NCI-H2029 (cell line): ENCODE data around the gene ZC3H6.
"Not testable (repeated sequence)": the region's sequence is repeated elsewhere in the genome, so short reads cannot be mapped to it uniquely, and the experiment has no call there.

ENCODE experiments used
- DNase-seq: peaks from one replicate; lab custom pipeline; 2025; lab: John Stamatoyannopoulos, UW

Gene ZC3H6

DNA sequence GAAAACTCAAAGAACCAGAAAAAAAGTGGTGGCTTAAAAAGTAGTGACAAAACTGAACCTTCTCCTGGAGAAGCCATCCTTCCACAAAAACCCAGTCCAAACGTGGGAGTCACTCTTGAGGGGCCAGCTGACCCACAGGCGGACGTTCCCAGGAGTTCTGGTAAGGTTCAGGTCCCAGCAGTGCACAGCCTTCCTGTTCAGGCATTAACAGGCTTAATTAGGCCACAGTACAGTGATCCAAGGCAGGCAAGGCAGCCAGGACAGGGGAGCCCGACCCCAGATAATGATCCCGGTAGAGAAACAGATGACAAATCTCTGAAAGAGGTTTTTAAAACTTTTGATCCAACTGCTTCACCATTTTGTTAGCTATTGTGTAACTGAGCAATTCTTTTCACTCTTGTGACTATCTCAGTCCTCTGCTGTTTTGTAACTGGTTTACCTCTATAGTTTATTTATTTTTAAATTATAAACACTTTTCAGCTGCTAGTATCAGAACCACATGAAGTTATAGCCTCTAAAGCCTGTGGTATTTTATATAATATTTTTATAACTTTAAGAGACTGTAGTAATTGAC, 56.8 kb downstream of the ZC3H6 start:
- DNase-seq: no peak

DNA sequence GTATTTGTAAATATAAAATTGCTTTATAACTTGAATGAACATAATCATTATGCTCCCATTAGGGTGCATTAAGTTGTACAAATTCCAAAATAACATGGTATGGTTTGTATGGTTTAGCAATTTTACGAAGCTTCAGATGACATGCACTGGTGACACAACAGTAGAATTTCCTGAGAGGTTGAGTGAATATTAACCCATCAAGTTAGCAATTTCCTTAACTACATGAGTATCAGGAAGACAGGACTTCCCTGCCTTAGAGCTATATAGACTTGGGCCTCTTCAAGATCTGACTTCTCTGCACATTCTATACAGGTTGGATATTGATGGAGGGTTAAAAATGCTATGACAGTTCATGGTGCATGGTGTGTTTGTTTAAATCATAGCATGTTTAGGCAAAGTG, 60.2 kb downstream of the ZC3H6 start:
- no peak for DNase-seq

- no peak for DNase-seq
Observed at GRCh38 chr2:112339986-112340385, 64.6 kb downstream of the ZC3H6 start.

DNA sequence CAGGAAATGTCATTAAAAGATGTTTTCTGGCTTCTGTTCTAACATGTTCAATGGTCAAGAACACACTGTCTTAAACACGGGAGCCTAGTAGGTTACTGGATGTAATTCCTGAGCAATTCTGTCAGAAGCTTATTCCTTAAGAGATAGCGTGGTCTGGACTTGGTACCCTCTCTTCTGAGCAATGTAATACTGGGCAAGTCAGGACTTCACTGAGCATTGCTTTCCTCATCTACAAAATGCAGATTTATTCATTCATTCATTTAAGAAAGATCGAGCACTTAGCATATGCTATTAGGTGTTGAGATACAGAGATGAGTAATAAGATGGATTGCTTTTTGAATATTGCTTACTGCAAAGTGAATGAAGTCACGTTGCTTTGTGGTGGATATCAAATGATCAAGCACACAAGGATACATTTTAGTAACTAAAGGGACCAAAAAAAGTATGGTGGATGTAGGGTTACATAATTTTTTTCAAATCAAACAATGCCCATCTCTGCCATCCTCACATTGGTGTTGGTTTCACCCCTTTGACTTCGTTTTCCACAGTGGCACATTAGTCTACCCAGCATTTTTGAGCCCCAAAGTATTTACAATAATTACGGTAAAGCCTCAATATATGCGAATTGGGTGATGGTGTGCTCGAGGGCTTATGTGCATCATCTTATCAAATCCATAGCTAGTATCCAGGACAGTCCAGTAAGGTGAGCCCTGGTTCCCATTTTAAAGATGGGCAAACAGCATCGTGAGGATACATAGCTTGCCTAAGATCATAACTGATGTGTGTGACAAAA, 65.3 kb downstream of the ZC3H6 start:
- no peak for DNase-seq

GRCh38 chr2:112342067-112342550, 66.7 kb downstream of the ZC3H6 start:
- DNase-seq: no peak

DNA sequence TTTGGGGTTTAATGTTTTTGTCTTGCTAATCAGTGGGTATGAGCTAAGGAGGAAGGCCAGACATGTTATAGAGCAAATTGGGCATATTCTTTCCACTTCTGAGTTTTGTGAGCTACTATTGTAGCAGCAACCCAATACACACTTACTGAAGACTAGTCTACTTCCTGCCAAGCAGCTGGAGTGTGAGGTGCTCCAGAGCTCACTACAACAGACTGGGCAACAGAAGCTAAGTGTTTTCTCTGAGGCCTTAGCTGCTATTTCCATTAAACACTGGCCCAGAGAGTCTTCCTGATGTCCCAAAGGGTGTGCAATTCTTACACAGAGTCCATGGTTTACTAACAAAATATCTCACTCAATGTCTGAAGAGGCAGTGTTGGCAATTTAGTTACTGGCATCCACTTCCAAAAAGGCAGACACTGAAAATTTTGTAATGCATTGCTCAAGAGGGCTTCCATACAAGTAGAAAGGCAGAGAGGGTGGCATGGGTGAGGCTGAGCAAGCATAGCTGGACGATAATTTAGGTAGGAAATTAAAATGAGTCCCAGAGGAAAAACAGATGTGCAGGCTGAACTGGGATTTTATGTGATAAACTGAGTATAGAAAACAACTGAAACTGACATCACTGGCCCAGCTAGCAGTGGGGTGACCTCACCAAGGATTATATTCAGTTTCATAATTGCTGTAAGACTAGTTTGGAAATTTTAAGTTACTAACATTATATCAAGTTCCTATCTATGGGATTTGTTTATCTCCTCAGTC, 68.6 kb downstream of the ZC3H6 start:
- no peak for DNase-seq

DNA sequence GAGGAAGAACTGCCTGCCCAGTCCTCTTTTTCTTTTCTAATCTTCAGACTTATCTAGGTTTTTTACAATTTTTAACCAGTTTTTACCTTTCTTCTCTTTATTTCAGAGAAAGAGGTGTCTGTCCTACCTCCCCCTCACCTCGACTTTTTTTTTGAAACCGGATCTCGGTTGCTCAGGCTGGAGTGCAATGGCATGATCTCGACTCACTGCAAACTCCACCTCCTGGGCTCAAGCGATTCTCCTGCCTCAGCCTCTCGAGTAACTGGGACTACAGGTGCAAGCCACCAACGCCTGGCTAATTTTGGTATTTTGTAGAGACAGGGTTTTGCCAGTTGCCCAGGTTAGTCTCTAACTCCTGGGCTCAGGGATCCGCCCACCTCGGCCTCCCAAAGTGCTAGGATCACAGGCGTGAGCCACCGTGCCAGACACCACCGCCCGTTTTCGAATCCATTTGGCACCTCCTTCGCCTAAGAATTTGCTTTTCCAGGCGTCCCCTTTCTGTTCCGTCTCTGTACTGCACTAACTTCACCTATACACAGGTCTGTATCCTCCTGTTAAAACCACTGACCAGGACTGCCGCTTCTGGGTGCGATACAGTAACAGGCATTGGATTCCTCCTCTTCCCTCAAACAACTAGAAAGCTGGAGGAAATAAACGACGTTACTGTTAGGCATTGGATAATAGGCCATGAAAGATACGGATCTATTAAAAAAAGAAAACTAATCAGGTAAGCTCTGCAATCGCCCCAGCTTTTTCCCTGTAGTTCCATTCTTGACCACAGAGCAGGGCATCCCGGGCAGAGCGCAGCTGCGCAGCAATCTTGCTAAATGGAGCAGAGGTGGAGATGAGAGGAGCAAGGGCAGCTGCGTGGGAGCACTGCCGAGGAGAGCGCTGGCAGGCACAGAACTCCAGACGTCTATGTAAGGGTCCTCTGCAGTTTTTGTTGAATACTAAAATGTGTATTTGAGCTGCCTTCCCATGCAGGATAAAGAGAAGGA, 69.9 kb downstream of the ZC3H6 start:
- no peak for DNase-seq

DNA sequence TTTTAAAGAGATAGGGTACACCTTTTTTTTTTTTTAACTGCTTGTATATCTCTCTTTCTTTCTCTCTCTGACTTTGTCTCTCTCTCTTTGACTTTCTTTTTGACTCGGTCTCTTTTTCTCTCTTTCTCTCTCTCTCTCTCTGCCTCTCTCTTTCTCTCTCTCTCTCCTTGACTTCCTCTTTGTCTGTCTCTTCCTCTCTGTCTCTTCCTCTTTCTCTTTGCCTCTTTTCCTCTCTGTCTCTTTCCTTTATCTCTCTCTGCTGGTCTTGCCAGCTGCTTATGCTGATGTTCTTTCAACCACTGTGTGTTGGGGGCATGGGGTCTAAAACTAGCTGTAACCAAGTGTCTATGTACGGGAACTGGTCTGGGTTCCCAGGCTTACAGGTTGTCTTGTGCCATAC, 76.9 kb downstream of the ZC3H6 start:
- DNase-seq: not testable (repeated sequence)

GRCh38 chr2:112352809-112353603, 77.6 kb downstream of the ZC3H6 start:
- not testable (repeated sequence) for DNase-seq

GRCh38 chr2:112354335-112354734, 78.9 kb downstream of the ZC3H6 start:
- DNase-seq: not testable (repeated sequence)

DNA sequence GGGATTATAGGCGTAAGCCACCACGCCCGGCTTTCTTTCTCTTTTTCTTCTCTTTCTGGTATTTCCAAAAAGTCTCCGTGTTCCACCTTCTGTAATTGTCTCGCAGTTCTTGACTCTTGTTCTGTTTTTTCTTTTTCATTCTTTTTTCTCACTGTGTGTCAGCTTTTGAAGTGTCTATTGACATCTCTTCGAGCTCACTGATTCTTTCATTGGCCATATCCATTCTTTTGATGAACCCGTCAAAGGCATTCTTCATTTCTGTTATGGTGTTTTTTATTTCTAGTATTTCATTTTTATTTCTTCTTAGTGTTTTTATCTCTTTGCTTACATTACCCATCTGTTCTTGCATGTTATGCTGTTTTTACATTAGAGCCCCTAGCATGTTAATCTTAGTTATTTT, 84.7 kb downstream of the ZC3H6 start:
- not testable (repeated sequence) for DNase-seq
